Hepatocyte (in vitro differentiated cells): ENCODE results near the gene CDK9.

Experiments
- EZH2 ChIP-seq: fragments of 200-600 bp; sonication (generic); IDR thresholded peaks from 2 replicates; pipeline ENCODE4 v1.6.1; 2016; ENCODE audit warnings: antibody characterized with exemption, mild to moderate bottlenecking, borderline replicate concordance
- EZH2phosphoT487 ChIP-seq: fragments of 200-600 bp; sonication (generic); IDR thresholded peaks from one replicate; pipeline ENCODE4 v1.6.1; 2018; ENCODE audit warnings: antibody characterized with exemption, mild to moderate bottlenecking, low read depth, moderate library complexity; ENCODE audit not compliant: unreplicated experiment, severe bottlenecking
- TF ChIP-seq, protein P1 (sequence below): fragments of 200-600 bp; sonication (generic); IDR thresholded peaks from 2 replicates; pipeline ENCODE4 v1.5.1; 2016; ENCODE audit warnings: antibody characterized with exemption, mild to moderate bottlenecking; ENCODE audit not compliant: poor library complexity

DNA sequence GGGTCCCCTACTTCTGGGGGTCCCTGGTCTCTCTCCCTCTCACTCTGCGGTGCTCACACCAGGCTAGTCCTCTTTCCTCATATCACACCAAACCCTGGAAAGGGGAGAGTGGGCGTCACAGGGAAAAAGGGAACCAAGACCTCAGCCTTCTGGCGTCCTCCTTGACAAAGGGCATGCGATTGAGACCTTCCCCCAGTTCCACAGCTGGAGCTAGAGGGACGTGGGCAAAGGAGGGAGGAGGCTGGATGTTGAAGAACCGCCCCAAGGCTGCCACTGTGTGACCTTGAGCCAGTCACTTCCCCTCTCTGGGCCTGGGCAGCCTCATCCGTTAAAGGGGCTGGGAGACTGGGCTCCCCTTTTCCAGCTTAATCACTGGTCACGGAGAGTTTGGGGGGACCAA is 32.2 kb upstream of the CDK9 start:
- TF ChIP-seq, protein P1, sequence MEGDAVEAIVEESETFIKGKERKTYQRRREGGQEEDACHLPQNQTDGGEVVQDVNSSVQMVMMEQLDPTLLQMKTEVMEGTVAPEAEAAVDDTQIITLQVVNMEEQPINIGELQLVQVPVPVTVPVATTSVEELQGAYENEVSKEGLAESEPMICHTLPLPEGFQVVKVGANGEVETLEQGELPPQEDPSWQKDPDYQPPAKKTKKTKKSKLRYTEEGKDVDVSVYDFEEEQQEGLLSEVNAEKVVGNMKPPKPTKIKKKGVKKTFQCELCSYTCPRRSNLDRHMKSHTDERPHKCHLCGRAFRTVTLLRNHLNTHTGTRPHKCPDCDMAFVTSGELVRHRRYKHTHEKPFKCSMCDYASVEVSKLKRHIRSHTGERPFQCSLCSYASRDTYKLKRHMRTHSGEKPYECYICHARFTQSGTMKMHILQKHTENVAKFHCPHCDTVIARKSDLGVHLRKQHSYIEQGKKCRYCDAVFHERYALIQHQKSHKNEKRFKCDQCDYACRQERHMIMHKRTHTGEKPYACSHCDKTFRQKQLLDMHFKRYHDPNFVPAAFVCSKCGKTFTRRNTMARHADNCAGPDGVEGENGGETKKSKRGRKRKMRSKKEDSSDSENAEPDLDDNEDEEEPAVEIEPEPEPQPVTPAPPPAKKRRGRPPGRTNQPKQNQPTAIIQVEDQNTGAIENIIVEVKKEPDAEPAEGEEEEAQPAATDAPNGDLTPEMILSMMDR = no peak
- TF ChIP-seq EZH2 (no peak), EZH2phosphoT487 (no peak)
